ENCODE measurements around the gene AUTS2. TPM values are rescaled to one million over a fixed set of nuclear protein-coding genes. Genes with fewer than 3 reads are reported as not detected.

AUTS2 gene
- total and polyA plus RNA-seq, 9 of the 15 experiments (the other 6 are each of a cell fraction or from before 2014, with no cell fraction given), result 0.58 TPM; not detected in 8

GRCh38 chr7:69761290-69761922 lies 163.1 kb downstream of the AUTS2 start:
- no peaks in the 10 kb centered on the region for H4K20me1 ChIP-seq (replicated peaks; ENCODE audit: control insufficient read depth, insufficient read depth, low read length)
- CTCF ChIA-PET (ENCODE audit: low intra/inter-chr PET ratio), result no interaction called here
- intact Hi-C loops (cut with micrococcal nuclease), result no loop called here
- in situ Hi-C loops (cut with MboI), result no loop called here
- FAIRE-seq (no peak), DNase-seq (ENCODE audit: extremely low read depth in 1 of 4, low spot score in 3 of 4) (no peak), ATAC-seq (no peak)
- no peaks in the 10 kb centered on the region for H3K79me2 ChIP-seq (ENCODE audit: control insufficient read depth, insufficient read depth, low read length)
- H3K4me1 ChIP-seq (replicated peaks in 1 of 2; ENCODE audit: control insufficient read depth in 2 of 2, insufficient read depth in 2 of 2, low read length in 2 of 2), result no peaks in the 10 kb centered on the region
- H3K4me2 ChIP-seq (ENCODE audit: insufficient read depth, low read length), result no peak overlapping the region
- H3K27ac ChIP-seq (ENCODE audit: extremely low read depth, low read depth, low read length), result no peak overlapping the region
- H3K4me3 ChIP-seq, result no peak overlapping the region
- no peak overlapping the region for H2AFZ ChIP-seq (ENCODE audit: low read depth, low read length)
- no peaks in the 10 kb centered on the region for H3K27me3 ChIP-seq (ENCODE audit: control insufficient read depth in 2 of 2, insufficient read depth in 2 of 2, low read length in 2 of 2)
- WGBS (ENCODE audit: insufficient coverage, low coverage, missing lambda C conversion rate), result 0% methylated on average over 5 of the region's 5 CpGs
- no peaks in the 10 kb centered on the region for H3K9me3 ChIP-seq (replicated peaks; ENCODE audit: control insufficient read depth, insufficient read depth, low read depth, low read length)
- TF ChIP-seq LEF1 (IDR thresholded peaks at IDR 0.05), result no peak
- TF ChIP-seq STAG1 (CRISPR knock-in tag; IDR thresholded peaks at IDR 0.05; ENCODE audit: borderline replicate concordance), result no peak
- no peak for TF ChIP-seq BACH1 (tag; IDR thresholded peaks at IDR 0.05)
- TF ChIP-seq RBM14 (IDR thresholded peaks at IDR 0.05; ENCODE audit: borderline replicate concordance, insufficient read depth, low read depth, low read length), result no peak
- TF ChIP-seq, protein P1, sequence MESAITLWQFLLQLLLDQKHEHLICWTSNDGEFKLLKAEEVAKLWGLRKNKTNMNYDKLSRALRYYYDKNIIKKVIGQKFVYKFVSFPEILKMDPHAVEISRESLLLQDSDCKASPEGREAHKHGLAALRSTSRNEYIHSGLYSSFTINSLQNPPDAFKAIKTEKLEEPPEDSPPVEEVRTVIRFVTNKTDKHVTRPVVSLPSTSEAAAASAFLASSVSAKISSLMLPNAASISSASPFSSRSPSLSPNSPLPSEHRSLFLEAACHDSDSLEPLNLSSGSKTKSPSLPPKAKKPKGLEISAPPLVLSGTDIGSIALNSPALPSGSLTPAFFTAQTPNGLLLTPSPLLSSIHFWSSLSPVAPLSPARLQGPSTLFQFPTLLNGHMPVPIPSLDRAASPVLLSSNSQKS (CRISPR knock-in tag; IDR thresholded peaks at IDR 0.05), result no peak
- no peak for TF ChIP-seq NFIC (IDR thresholded peaks at IDR 0.05)
- POLR2A ChIA-PET, result interaction anchor here (0.7 kb wide), 1 partner anchor 1804 kb away, joined by 3 read pairs; no protein-coding TSS in a partner anchor
- no peak overlapping the region for H3K9ac ChIP-seq (ENCODE audit: insufficient read depth in 1 of 2, low read depth in 2 of 2, low read length in 2 of 2)
- H3K36me3 ChIP-seq (ENCODE audit: control insufficient read depth, insufficient read depth, low read length), result no peaks in the 10 kb centered on the region
- H3K9me1 ChIP-seq (ENCODE audit: control insufficient read depth, insufficient read depth, low read length), result no peaks in the 10 kb centered on the region
- no TSS peak for BruUV-seq (replicated peaks)
